Mucosa of descending colon (tissue), 3 donors: Measurements from ENCODE around the gene ANKS1B. TPM values are rescaled to one million over a fixed set of nuclear protein-coding genes. Genes with fewer than 3 reads are reported as not detected.

Experiments used
- ATAC-seq: fragments of 200-7000 bp; cut with Tn5 transposase; one replicate; pipeline ENCODE4 v1.9.1; 2020; ENCODE audit warnings: mild to moderate bottlenecking, moderate library complexity
- DNase-seq, 3 donors: peaks; one replicate each; pipeline ENCODE4 v3.0.0-alpha.2; 2020
- H3K36me3 ChIP-seq: fragments of 200-600 bp; one replicate; pipeline ENCODE4 v1.8.0; 2021; ENCODE audit warnings: low read depth, mild to moderate bottlenecking
- H3K4me1 ChIP-seq: fragments of 200-600 bp; one replicate; pipeline ENCODE4 v1.8.0; 2021; ENCODE audit warnings: low read depth, mild to moderate bottlenecking
- H3K4me3 ChIP-seq: fragments of 200-600 bp; one replicate; pipeline ENCODE4 v1.8.0; 2021; ENCODE audit warnings: mild to moderate bottlenecking
- H3K9me3 ChIP-seq: fragments of 200-600 bp; one replicate; pipeline ENCODE4 v1.8.0; 2021; ENCODE audit warnings: mild to moderate bottlenecking
- CTCF ChIP-seq: fragments of 200-600 bp; IDR thresholded peaks from one replicate; pipeline ENCODE4 v1.8.0; 2022; ENCODE audit warnings: antibody characterized with exemption, mild to moderate bottlenecking
- intact Hi-C, 2 donors: fragments of 100-400 bp; cut with DNase I in 1 of 2; cut with micrococcal nuclease in 1 of 2; formaldehyde crosslinking; loops; one replicate each; pipeline versions ENCODE4 v1.11.0 to v1.11.1; 2022; cut with DNase I, micrococcal nuclease
- total RNA-seq, 3 donors: library from RNA; stranded (reverse); fragmentation: NEBNext Ultra II Directional in 2 of 3; extraction: Animal tissue kit (Norgen Biotek cat#: 25700) in 2 of 3; gene quantifications; one replicate each; pipeline versions ENCODE4 v1.2.1 to v1.2.4, GENCODE V29; 2021 to 2023
- donor health status: DM: no; HTN: no; CAD: no; lungs with moderate emphysema.
- donor health status: DM: no; HTN: no; CAD: no.
- donor health status: DM: no; HTN: yes; CAD: no.

The ANKS1B gene
- total RNA-seq, 3 donors from 2014 or later = 1.1 to 22.2 (median 2.3) TPM

GRCh38 chr12:98808243-98808875 is 1176.4 kb downstream of the ANKS1B start:
- TF ChIP-seq CTCF = no peak
- intact Hi-C loops = no loop called here
- no peak for ATAC-seq
- no peaks in the 10 kb centered on the region for H3K36me3 ChIP-seq
- H3K9me3 ChIP-seq = no peaks in the 10 kb centered on the region
- no peaks in the 10 kb centered on the region for H3K4me1 ChIP-seq
- no peak for DNase-seq
- H3K4me3 ChIP-seq = no peak overlapping the region

GRCh38 chr12:98807187-98807586 is 1177.5 kb downstream of the ANKS1B start:
- DNase-seq (no peak), ATAC-seq (no peak)
- H3K4me1 ChIP-seq = no peaks in the 10 kb centered on the region
- no peak overlapping the region for H3K4me3 ChIP-seq
- H3K9me3 ChIP-seq = no peaks in the 10 kb centered on the region
- H3K36me3 ChIP-seq = no peaks in the 10 kb centered on the region
- TF ChIP-seq CTCF = no peak
- intact Hi-C loops = no loop called here

- intact Hi-C loops = no loop called here
- DNase-seq = no peak
- no peaks in the 10 kb centered on the region for H3K36me3 ChIP-seq
- no peaks in the 10 kb centered on the region for H3K9me3 ChIP-seq
- H3K4me1 ChIP-seq = no peaks in the 10 kb centered on the region
- TF ChIP-seq CTCF = no peak
- no peak for ATAC-seq
- H3K4me3 ChIP-seq = no peak overlapping the region
Observed at GRCh38 chr12:98803468-98804209, 1181.1 kb downstream of the ANKS1B start.

GRCh38 chr12:98799822-98800221 is 1184.9 kb downstream of the ANKS1B start:
- H3K4me3 ChIP-seq = no peak overlapping the region
- H3K9me3 ChIP-seq = no peaks in the 10 kb centered on the region
- intact Hi-C loops = no loop called here
- DNase-seq (no peak), ATAC-seq (no peak)
- no peaks in the 10 kb centered on the region for H3K36me3 ChIP-seq
- no peak for TF ChIP-seq CTCF
- no peaks in the 10 kb centered on the region for H3K4me1 ChIP-seq

- Histone ChIP-seq H3K9me3 (no peaks in the 10 kb centered on the region), H3K4me3 (no peak overlapping the region), H3K4me1 (no peaks in the 10 kb centered on the region), H3K36me3 (no peaks in the 10 kb centered on the region)
- no peak for TF ChIP-seq CTCF
- ATAC-seq (no peak), DNase-seq (no peak)
- intact Hi-C loops = no loop called here
Observed at GRCh38 chr12:98799146-98799810, 1185.5 kb downstream of the ANKS1B start.
